Measurements from ENCODE around the gene KCND3.

GRCh38 chr1:111777301-111777700, 212.2 kb downstream of the KCND3 start:
- no peak for TF ChIP-seq CTCF (IDR thresholded peaks at IDR 0.05; ENCODE audit: insufficient read depth, low read length)
- TF ChIP-seq POLR2AphosphoS5 (IDR thresholded peaks at IDR 0.05; ENCODE audit: low read depth), result no peak
- TF ChIP-seq SPI1 (IDR thresholded peaks at IDR 0.05; ENCODE audit: borderline replicate concordance, low read depth), result no peak
- TF ChIP-seq REST (IDR thresholded peaks at IDR 0.05; ENCODE audit: insufficient replicate concordance, low read depth), result no peak
